ENCODE measurements around the gene GRIK2.

The GRIK2 gene

GRCh38 chr6:101741474-101742171, 348.1 kb downstream of the GRIK2 start:
- no peaks in the 10 kb centered on the region for H3K27me3 ChIP-seq (ENCODE audit: low read depth)
- in situ Hi-C loops (cut with MboI; ENCODE audit: low sequenced_read_pairs): no loop called here
- no peak overlapping the region for H3K4me3 ChIP-seq
- peak in 1 of 2 experiments; percentile 44 for DNase-seq (ENCODE audit: low spot score in 2 of 2)
- H3K9me3 ChIP-seq: no peaks in the 10 kb centered on the region
- H3K36me3 ChIP-seq (replicated peaks): no peaks in the 10 kb centered on the region
- H3K4me1 ChIP-seq: peaks cover 10% of the 10 kb centered on the region

- H3K36me3 ChIP-seq (replicated peaks): no peaks in the 10 kb centered on the region
- no peak overlapping the region for H3K4me3 ChIP-seq
- no peaks in the 10 kb centered on the region for H3K9me3 ChIP-seq
- no peak for DNase-seq (ENCODE audit: low spot score in 2 of 2)
- no peaks in the 10 kb centered on the region for H3K4me1 ChIP-seq
- in situ Hi-C loops (cut with MboI; ENCODE audit: low sequenced_read_pairs): no loop called here
- no peaks in the 10 kb centered on the region for H3K27me3 ChIP-seq (ENCODE audit: low read depth)
Observed at GRCh38 chr6:101747160-101747559, 353.7 kb downstream of the GRIK2 start.

- no peaks in the 10 kb centered on the region for H3K4me1 ChIP-seq
- no peaks in the 10 kb centered on the region for H3K27me3 ChIP-seq (ENCODE audit: low read depth)
- in situ Hi-C loops (cut with MboI; ENCODE audit: low sequenced_read_pairs): no loop called here
- no peaks in the 10 kb centered on the region for H3K9me3 ChIP-seq
- H3K36me3 ChIP-seq (replicated peaks): no peaks in the 10 kb centered on the region
- DNase-seq (ENCODE audit: low spot score in 2 of 2): no peak
- no peak overlapping the region for H3K4me3 ChIP-seq
Observed at GRCh38 chr6:101747716-101748115, 354.2 kb downstream of the GRIK2 start.

GRCh38 chr6:101755931-101756330, 362.4 kb downstream of the GRIK2 start:
- no peaks in the 10 kb centered on the region for H3K27me3 ChIP-seq (ENCODE audit: low read depth)
- H3K36me3 ChIP-seq (replicated peaks): no peaks in the 10 kb centered on the region
- H3K4me3 ChIP-seq: no peak overlapping the region
- in situ Hi-C loops (cut with MboI; ENCODE audit: low sequenced_read_pairs): no loop called here
- H3K4me1 ChIP-seq: peaks cover 14% of the 10 kb centered on the region
- no peaks in the 10 kb centered on the region for H3K9me3 ChIP-seq
- no peak for DNase-seq (ENCODE audit: low spot score in 2 of 2)

GRCh38 chr6:101758368-101758767, 364.9 kb downstream of the GRIK2 start:
- Histone ChIP-seq H3K36me3 (replicated peaks) (no peaks in the 10 kb centered on the region), H3K4me3 (no peak overlapping the region), H3K27me3 (ENCODE audit: low read depth) (no peaks in the 10 kb centered on the region), H3K4me1 (peaks cover 25% of the 10 kb centered on the region), H3K9me3 (no peaks in the 10 kb centered on the region)
- in situ Hi-C loops (cut with MboI; ENCODE audit: low sequenced_read_pairs): no loop called here
- DNase-seq (ENCODE audit: low spot score in 2 of 2): peak in 1 of 2 experiments; percentile 18

GRCh38 chr6:101760843-101761621, 367.5 kb downstream of the GRIK2 start:
- DNase-seq (ENCODE audit: low spot score in 2 of 2): no peak
- no peaks in the 10 kb centered on the region for H3K36me3 ChIP-seq (replicated peaks)
- H3K4me1 ChIP-seq: peaks cover 48% of the 10 kb centered on the region
- H3K4me3 ChIP-seq: no peak overlapping the region
- in situ Hi-C loops (cut with MboI; ENCODE audit: low sequenced_read_pairs): no loop called here
- H3K9me3 ChIP-seq: no peaks in the 10 kb centered on the region
- no peaks in the 10 kb centered on the region for H3K27me3 ChIP-seq (ENCODE audit: low read depth)

GRCh38 chr6:101762851-101763250, 369.3 kb downstream of the GRIK2 start:
- in situ Hi-C loops (cut with MboI; ENCODE audit: low sequenced_read_pairs): no loop called here
- H3K9me3 ChIP-seq: no peaks in the 10 kb centered on the region

GRCh38 chr6:101765281-101765680, 371.8 kb downstream of the GRIK2 start:
- Histone ChIP-seq H3K4me1 (peaks cover 46% of the 10 kb centered on the region), H3K36me3 (replicated peaks) (no peaks in the 10 kb centered on the region), H3K4me3 (no peak overlapping the region), H3K27me3 (ENCODE audit: low read depth) (no peaks in the 10 kb centered on the region), H3K9me3 (no peaks in the 10 kb centered on the region)
- peak; percentile 63 to 90 for DNase-seq (ENCODE audit: low spot score in 2 of 2)
- in situ Hi-C loops (cut with MboI; ENCODE audit: low sequenced_read_pairs): no loop called here

More at GRCh38 chr6:101762851-101763250, 369.3 kb downstream of the GRIK2 start:
- Histone ChIP-seq H3K4me3 (no peak overlapping the region), H3K4me1 (peaks cover 56% of the 10 kb centered on the region), H3K36me3 (replicated peaks) (no peaks in the 10 kb centered on the region), H3K27me3 (ENCODE audit: low read depth) (no peaks in the 10 kb centered on the region)
- DNase-seq (ENCODE audit: low spot score in 2 of 2): peak in 1 of 2 experiments; percentile 27

GRCh38 chr6:101770116-101770515, 376.6 kb downstream of the GRIK2 start:
- Histone ChIP-seq H3K4me1 (peaks cover 19% of the 10 kb centered on the region), H3K36me3 (replicated peaks) (no peaks in the 10 kb centered on the region), H3K27me3 (ENCODE audit: low read depth) (no peaks in the 10 kb centered on the region), H3K9me3 (no peaks in the 10 kb centered on the region), H3K4me3 (no peak overlapping the region)
- in situ Hi-C loops (cut with MboI; ENCODE audit: low sequenced_read_pairs): no loop called here
- no peak for DNase-seq (ENCODE audit: low spot score in 2 of 2)

GRCh38 chr6:101776919-101777350, 383.4 kb downstream of the GRIK2 start:
- in situ Hi-C loops (cut with MboI; ENCODE audit: low sequenced_read_pairs): no loop called here
- H3K27me3 ChIP-seq (ENCODE audit: low read depth): no peaks in the 10 kb centered on the region
- H3K4me1 ChIP-seq: peaks cover 19% of the 10 kb centered on the region
- no peaks in the 10 kb centered on the region for H3K9me3 ChIP-seq
- DNase-seq (ENCODE audit: low spot score in 2 of 2): peak in 1 of 2 experiments; percentile 10
- H3K4me3 ChIP-seq: no peak overlapping the region
- no peaks in the 10 kb centered on the region for H3K36me3 ChIP-seq (replicated peaks)

- Histone ChIP-seq H3K4me3 (no peak overlapping the region), H3K9me3 (no peaks in the 10 kb centered on the region), H3K36me3 (replicated peaks) (no peaks in the 10 kb centered on the region), H3K27me3 (ENCODE audit: low read depth) (no peaks in the 10 kb centered on the region), H3K4me1 (peaks cover 19% of the 10 kb centered on the region)
- in situ Hi-C loops (cut with MboI; ENCODE audit: low sequenced_read_pairs): no loop called here
- peak; percentile 62 to 97 for DNase-seq (ENCODE audit: low spot score in 2 of 2)
Observed at GRCh38 chr6:101777646-101778045, 384.1 kb downstream of the GRIK2 start.

- H3K36me3 ChIP-seq (replicated peaks): no peaks in the 10 kb centered on the region
- no peaks in the 10 kb centered on the region for H3K9me3 ChIP-seq
- peaks cover 19% of the 10 kb centered on the region for H3K4me1 ChIP-seq
- no peak overlapping the region for H3K4me3 ChIP-seq
- in situ Hi-C loops (cut with MboI; ENCODE audit: low sequenced_read_pairs): no loop called here
- no peaks in the 10 kb centered on the region for H3K27me3 ChIP-seq (ENCODE audit: low read depth)
- DNase-seq (ENCODE audit: low spot score in 2 of 2): no peak
Observed at GRCh38 chr6:101779051-101779844, 385.7 kb downstream of the GRIK2 start.

GRCh38 chr6:101783287-101783686, 389.8 kb downstream of the GRIK2 start:
- Histone ChIP-seq H3K36me3 (replicated peaks) (no peaks in the 10 kb centered on the region), H3K4me1 (peaks cover 7% of the 10 kb centered on the region), H3K27me3 (ENCODE audit: low read depth) (no peaks in the 10 kb centered on the region), H3K4me3 (no peak overlapping the region), H3K9me3 (no peaks in the 10 kb centered on the region; the same call in 1 of the 2 replicates)
- in situ Hi-C loops (cut with MboI; ENCODE audit: low sequenced_read_pairs): no loop called here
- no peak for DNase-seq (ENCODE audit: low spot score in 2 of 2)
